Ishikawa (cell line): ENCODE measurements around the gene FAM234A.

ENCODE experiments used
- CEBPB ChIP-seq: IDR thresholded peaks from 2 replicates; pipeline ENCODE4 v1.6.1; 2012
- CREB1 ChIP-seq: IDR thresholded peaks from 2 replicates; pipeline ENCODE4 v1.6.1; 2012; ENCODE audit warnings: low read depth
- EGR1 ChIP-seq: IDR thresholded peaks from 2 replicates; pipeline ENCODE4 v1.6.1; 2012
- EP300 ChIP-seq: IDR thresholded peaks from 2 replicates; pipeline ENCODE4 v1.6.1; 2012; ENCODE audit warnings: borderline replicate concordance
- FOXM1 ChIP-seq: IDR thresholded peaks from 2 replicates; pipeline ENCODE4 v1.6.1; 2012; ENCODE audit warnings: low read depth, borderline replicate concordance
- MAX ChIP-seq: IDR thresholded peaks from 2 replicates; pipeline ENCODE4 v1.6.1; 2012
- NFIC ChIP-seq: IDR thresholded peaks from 2 replicates; pipeline ENCODE4 v1.6.1; 2012
- RAD21 ChIP-seq: IDR thresholded peaks from 2 replicates; pipeline ENCODE4 v1.6.1; 2012; ENCODE audit warnings: low read depth
- REST ChIP-seq: IDR thresholded peaks from 2 replicates; pipeline ENCODE4 v1.6.1; 2012; ENCODE audit warnings: low read depth, mild to moderate bottlenecking
- TAF1 ChIP-seq: IDR thresholded peaks from 2 replicates; pipeline ENCODE4 v1.6.1; 2012; ENCODE audit warnings: low read depth, mild to moderate bottlenecking
- TCF12 ChIP-seq: IDR thresholded peaks from 2 replicates; pipeline ENCODE4 v1.6.1; 2012; ENCODE audit warnings: low read depth
- TEAD4 ChIP-seq: IDR thresholded peaks from 2 replicates; pipeline ENCODE4 v1.6.1; 2012
- USF1 ChIP-seq: IDR thresholded peaks from 2 replicates; pipeline ENCODE4 v1.6.1; 2012
- YY1 ChIP-seq: IDR thresholded peaks from 2 replicates; pipeline ENCODE4 v1.6.1; 2012; ENCODE audit warnings: low read depth
- ZBTB7A ChIP-seq: IDR thresholded peaks from 2 replicates; pipeline ENCODE4 v1.6.1; 2012; ENCODE audit warnings: low read depth

The FAM234A gene

GRCh38 chr16:234468-235305 lies at the start of gene FAM234A:
TSS of gene FAM234A (plus strand) at chr16:234821. CDS start at chr16:254414, 19,593 bp downstream.
- TF ChIP-seq ZBTB7A, result peak; percentile 21; the same call in 1 of the 2 replicates
- peak; percentile 86 for TF ChIP-seq EGR1
- TF ChIP-seq YY1, result peak; percentile 73
- TF ChIP-seq TCF12, result no peak
- peak; percentile 82 for TF ChIP-seq CREB1
- TF ChIP-seq RAD21, result no peak
- TF ChIP-seq TAF1, result peak; percentile 35; the same call in 1 of the 2 replicates
- TF ChIP-seq REST, result no peak
- TF ChIP-seq TEAD4, result no peak
- TF ChIP-seq FOXM1, result no peak
- TF ChIP-seq CEBPB, result 0 out of 2 replicates have a peak, but pooled peaks have one; percentile 22

- TF ChIP-seq RAD21 (no peak), CREB1 (no peak), YY1 (no peak), TAF1 (no peak), EGR1 (no peak), REST (no peak), FOXM1 (no peak), CEBPB (no peak), EP300 (no peak), USF1 (no peak)
Observed at GRCh38 chr16:185213-185612, 49.4 kb upstream of the FAM234A start.

GRCh38 chr16:185691-186090 lies 48.9 kb upstream of the FAM234A start:
- TF ChIP-seq TAF1, result no peak
- no peak for TF ChIP-seq TCF12
- TF ChIP-seq CREB1, result no peak
- TF ChIP-seq EP300, result no peak
- TF ChIP-seq RAD21, result no peak
- no peak for TF ChIP-seq MAX
- TF ChIP-seq YY1, result no peak
- no peak for TF ChIP-seq TEAD4
- TF ChIP-seq NFIC, result no peak
- TF ChIP-seq USF1, result no peak
- TF ChIP-seq EGR1, result no peak
- TF ChIP-seq FOXM1, result no peak

GRCh38 chr16:187330-187729 lies 47.3 kb upstream of the FAM234A start:
- TF ChIP-seq EGR1 (no peak), EP300 (no peak), CREB1 (no peak), YY1 (no peak), TAF1 (no peak), MAX (no peak), TCF12 (no peak), TEAD4 (no peak), REST (no peak), NFIC (no peak), ZBTB7A (no peak), RAD21 (no peak), FOXM1 (no peak), CEBPB (no peak), USF1 (no peak)
